MM.1S (cell line): Measurements from ENCODE around the gene LGALS9B.
"Not testable (repeated sequence)": the region's sequence is repeated elsewhere in the genome, so short reads cannot be mapped to it uniquely, and the experiment has no call there.

Experiments
- DNase-seq: peaks from one replicate; pipeline ENCODE4 v3.0.0-alpha.2; 2015
- H2AFZ ChIP-seq: fragments of 300-600 bp; sonication (generic); 2 replicates; pipeline ENCODE4 v1.6.0; 2016; ENCODE audit warnings: antibody characterized with exemption, low read length
- H3F3A ChIP-seq: fragments of 300-600 bp; sonication (generic); 2 replicates; pipeline ENCODE4 v1.6.1; 2016; ENCODE audit warnings: mild to moderate bottlenecking, antibody characterized with exemption, low read length, moderate library complexity, mixed read lengths; ENCODE audit not compliant: insufficient read depth
- H3K27ac ChIP-seq: fragments of 300-600 bp; sonication (generic); 2 replicates; pipeline ENCODE4 v1.5.1; 2016; ENCODE audit warnings: mild to moderate bottlenecking, low read length
- H3K27me3 ChIP-seq: fragments of 300-600 bp; sonication (generic); replicated peaks from 2 replicates; pipeline ENCODE4 v1.6.0; 2016; ENCODE audit warnings: low read length; ENCODE audit not compliant: insufficient read depth
- H3K36me3 ChIP-seq: fragments of 300-600 bp; sonication (generic); replicated peaks from 2 replicates; pipeline ENCODE4 v1.6.1; 2016; ENCODE audit warnings: mild to moderate bottlenecking, low read length, mixed read lengths; ENCODE audit not compliant: insufficient read depth
- H3K4me1 ChIP-seq: fragments of 300-600 bp; sonication (generic); 2 replicates; pipeline ENCODE4 v1.6.1; 2016; ENCODE audit warnings: low read length, mixed read lengths
- H3K4me2 ChIP-seq: fragments of 300-600 bp; sonication (generic); 2 replicates; pipeline ENCODE4 v1.6.0; 2016; ENCODE audit warnings: low read depth, low read length
- H3K4me3 ChIP-seq: fragments of 300-600 bp; sonication (generic); 2 replicates; pipeline ENCODE4 v1.5.1; 2016; ENCODE audit warnings: low read length, mixed read lengths
- H3K79me2 ChIP-seq: fragments of 300-600 bp; sonication (generic); 2 replicates; pipeline ENCODE4 v1.6.1; 2016; ENCODE audit warnings: mixed run types, low read length, mixed read lengths
- H3K9ac ChIP-seq: fragments of 300-600 bp; sonication (generic); 2 replicates; pipeline ENCODE4 v1.6.1; 2016; ENCODE audit warnings: low read length, mixed read lengths
- H3K9me2 ChIP-seq: fragments of 300-600 bp; sonication (generic); replicated peaks from 2 replicates; pipeline ENCODE4 v1.6.1; 2016; ENCODE audit warnings: mild to moderate bottlenecking, low read length, mixed read lengths; ENCODE audit not compliant: insufficient read depth
- H3K9me3 ChIP-seq: fragments of 300-600 bp; sonication (generic); replicated peaks from 2 replicates; pipeline ENCODE4 v1.6.1; 2016; ENCODE audit warnings: mild to moderate bottlenecking, low read length, mixed read lengths; ENCODE audit not compliant: insufficient read depth
- H4K20me1 ChIP-seq: fragments of 300-600 bp; sonication (generic); 2 replicates; pipeline ENCODE4 v1.6.1; 2016; ENCODE audit warnings: mild to moderate bottlenecking, low read length, moderate library complexity, mixed read lengths; ENCODE audit not compliant: insufficient read depth

LGALS9B gene

GRCh38 chr17:20479889-20480591 lies 12.7 kb upstream of the LGALS9B start:
- not testable (repeated sequence) for H4K20me1 ChIP-seq, H3K9ac ChIP-seq, H3F3A ChIP-seq, H2AFZ ChIP-seq, DNase-seq, H3K27ac ChIP-seq, H3K9me3 ChIP-seq, H3K4me2 ChIP-seq, H3K9me2 ChIP-seq, H3K27me3 ChIP-seq, H3K36me3 ChIP-seq, H3K4me1 ChIP-seq, H3K4me3 ChIP-seq, H3K79me2 ChIP-seq

- not testable (repeated sequence) for H3K36me3 ChIP-seq, H4K20me1 ChIP-seq, H3K4me3 ChIP-seq, H3K9ac ChIP-seq, H3K79me2 ChIP-seq, H2AFZ ChIP-seq, DNase-seq, H3K27me3 ChIP-seq, H3F3A ChIP-seq, H3K4me1 ChIP-seq, H3K9me3 ChIP-seq, H3K4me2 ChIP-seq, H3K27ac ChIP-seq, H3K9me2 ChIP-seq
These were observed 10.2 kb upstream of the LGALS9B start for GRCh38 chr17:20477398-20478071.

- not testable (repeated sequence) for H3F3A ChIP-seq, DNase-seq, H3K4me1 ChIP-seq, H3K9ac ChIP-seq, H3K27me3 ChIP-seq, H3K9me2 ChIP-seq, H3K4me2 ChIP-seq, H3K4me3 ChIP-seq, H2AFZ ChIP-seq, H3K9me3 ChIP-seq, H3K79me2 ChIP-seq, H3K27ac ChIP-seq, H4K20me1 ChIP-seq, H3K36me3 ChIP-seq
These were observed 7.9 kb upstream of the LGALS9B start for GRCh38 chr17:20475137-20475831.

- DNase-seq, H2AFZ ChIP-seq, H3K4me2 ChIP-seq, H3K9me2 ChIP-seq, H3K36me3 ChIP-seq, H3K9me3 ChIP-seq, H4K20me1 ChIP-seq, H3K27ac ChIP-seq, H3K4me3 ChIP-seq, H3K27me3 ChIP-seq, H3K4me1 ChIP-seq, H3K79me2 ChIP-seq, H3F3A ChIP-seq, H3K9ac ChIP-seq: not testable (repeated sequence)
These were observed 6.7 kb upstream of the LGALS9B start for GRCh38 chr17:20474081-20474480.

GRCh38 chr17:20469946-20470345 lies 2.6 kb upstream of the LGALS9B start:
- not testable (repeated sequence) for H3K9me2 ChIP-seq, H3K27ac ChIP-seq, H3K9me3 ChIP-seq, H3K4me3 ChIP-seq, DNase-seq, H4K20me1 ChIP-seq, H3K9ac ChIP-seq, H3K4me2 ChIP-seq, H2AFZ ChIP-seq, H3F3A ChIP-seq, H3K27me3 ChIP-seq, H3K36me3 ChIP-seq, H3K4me1 ChIP-seq, H3K79me2 ChIP-seq

GRCh38 chr17:20469107-20469506 lies 1.8 kb upstream of the LGALS9B start:
- H3K4me2 ChIP-seq, H3K27me3 ChIP-seq, DNase-seq, H4K20me1 ChIP-seq, H3K9ac ChIP-seq, H3K4me1 ChIP-seq, H3K4me3 ChIP-seq, H3K36me3 ChIP-seq, H3F3A ChIP-seq, H3K9me2 ChIP-seq, H2AFZ ChIP-seq, H3K27ac ChIP-seq, H3K9me3 ChIP-seq, H3K79me2 ChIP-seq: not testable (repeated sequence)

DNA sequence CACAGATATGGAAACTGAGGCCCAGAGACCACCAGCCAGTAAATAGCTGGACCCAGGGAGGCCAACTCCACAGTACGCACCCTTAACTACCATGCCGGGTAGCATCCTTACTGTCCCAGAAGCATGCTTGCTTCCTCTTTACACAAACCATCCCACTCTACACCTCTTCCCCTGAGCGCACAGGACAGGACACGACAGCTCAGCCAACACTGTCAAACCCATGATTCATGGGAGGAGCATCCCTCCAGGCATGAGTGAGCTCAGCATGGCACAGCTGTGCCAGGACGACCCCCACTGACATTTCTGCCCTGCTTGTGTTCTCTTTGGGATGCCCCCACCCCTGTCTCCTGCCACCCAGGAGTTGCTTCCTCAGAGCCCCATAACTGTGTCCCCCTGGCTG lies 340 bp downstream of the LGALS9B start:
- not testable (repeated sequence) for H4K20me1 ChIP-seq, H3K9me2 ChIP-seq, H3K9ac ChIP-seq, H3K4me2 ChIP-seq, H3K79me2 ChIP-seq, H3F3A ChIP-seq, H3K27ac ChIP-seq, H3K27me3 ChIP-seq, H2AFZ ChIP-seq, DNase-seq, H3K36me3 ChIP-seq, H3K9me3 ChIP-seq, H3K4me3 ChIP-seq, H3K4me1 ChIP-seq

- not testable (repeated sequence) for H2AFZ ChIP-seq, H3K27ac ChIP-seq, H3K9me2 ChIP-seq, H3K4me2 ChIP-seq, H3F3A ChIP-seq, H4K20me1 ChIP-seq, H3K9me3 ChIP-seq, H3K4me3 ChIP-seq, H3K36me3 ChIP-seq, H3K27me3 ChIP-seq, H3K9ac ChIP-seq, DNase-seq, H3K79me2 ChIP-seq, H3K4me1 ChIP-seq
These were observed 786 bp downstream of the LGALS9B start for GRCh38 chr17:20466553-20466952.
